ENCODE measurements around the gene LHB.
A peak's percentile ranks its signal among the peaks of the same experiment; 100 is the strongest.

Gene LHB

GRCh38 chr19:49014123-49014869, 2.6 kb downstream of the LHB start:
- Histone ChIP-seq H3K9ac (ENCODE audit: low read depth in 1 of 2, low read length in 2 of 2) (no peak overlapping the region), H3K4me3 (ENCODE audit: low read depth in 1 of 2, low read length in 2 of 2) (no peak overlapping the region), H3K36me3 (ENCODE audit: control insufficient read depth in 1 of 2, insufficient read depth in 2 of 2, low read length in 2 of 2) (peaks cover 19 to 56% of the 10 kb centered on the region in 2 donors), H3K27me3 (ENCODE audit: control insufficient read depth in 1 of 2, insufficient read depth in 2 of 2, low read length in 2 of 2) (peaks cover 0 to 4% of the 10 kb centered on the region in 2 donors), H3K9me3 (ENCODE audit: control insufficient read depth in 1 of 2, low read length in 2 of 2) (no peaks in the 10 kb centered on the region), H3K4me1 (ENCODE audit: control insufficient read depth in 1 of 2, insufficient read depth in 2 of 2, low read length in 2 of 2) (peaks cover 9 to 13% of the 10 kb centered on the region in 2 donors), H3K27ac (ENCODE audit: low read depth, low read length) (no peak overlapping the region)

GRCh38 chr19:49011194-49011593, 5.7 kb downstream of the LHB start:
- Histone ChIP-seq H3K9ac (ENCODE audit: low read depth in 1 of 2, low read length in 2 of 2) (no peak overlapping the region), H3K27ac (ENCODE audit: low read depth, low read length) (no peak overlapping the region), H3K4me3 (ENCODE audit: low read depth in 1 of 2, low read length in 2 of 2) (no peak overlapping the region), H3K36me3 (ENCODE audit: control insufficient read depth in 1 of 2, insufficient read depth in 2 of 2, low read length in 2 of 2) (peaks cover 30 to 70% of the 10 kb centered on the region in 2 donors), H3K9me3 (ENCODE audit: control insufficient read depth in 1 of 2, low read length in 2 of 2) (no peaks in the 10 kb centered on the region), H3K27me3 (ENCODE audit: control insufficient read depth in 1 of 2, insufficient read depth in 2 of 2, low read length in 2 of 2) (no peaks in the 10 kb centered on the region), H3K4me1 (ENCODE audit: control insufficient read depth in 1 of 2, insufficient read depth in 2 of 2, low read length in 2 of 2) (no peaks in the 10 kb centered on the region)

GRCh38 chr19:49010453-49010852, 6.4 kb downstream of the LHB start:
- H3K9me3 ChIP-seq (ENCODE audit: control insufficient read depth in 1 of 2, low read length in 2 of 2): no peaks in the 10 kb centered on the region
- no peaks in the 10 kb centered on the region for H3K4me1 ChIP-seq (ENCODE audit: control insufficient read depth in 1 of 2, insufficient read depth in 2 of 2, low read length in 2 of 2)
- no peak overlapping the region for H3K9ac ChIP-seq (ENCODE audit: low read depth in 1 of 2, low read length in 2 of 2)
- H3K4me3 ChIP-seq (ENCODE audit: low read depth in 1 of 2, low read length in 2 of 2): no peak overlapping the region
- no peak overlapping the region for H3K27ac ChIP-seq (ENCODE audit: low read depth, low read length)
- peaks cover 32 to 72% of the 10 kb centered on the region in 2 donors for H3K36me3 ChIP-seq (ENCODE audit: control insufficient read depth in 1 of 2, insufficient read depth in 2 of 2, low read length in 2 of 2)
- H3K27me3 ChIP-seq (ENCODE audit: control insufficient read depth in 1 of 2, insufficient read depth in 2 of 2, low read length in 2 of 2): no peaks in the 10 kb centered on the region

- Histone ChIP-seq H3K36me3 (ENCODE audit: control insufficient read depth in 1 of 2, insufficient read depth in 2 of 2, low read length in 2 of 2) (peaks cover 32 to 72% of the 10 kb centered on the region in 2 donors), H3K9ac (ENCODE audit: low read depth in 1 of 2, low read length in 2 of 2) (no peak overlapping the region), H3K9me3 (ENCODE audit: control insufficient read depth in 1 of 2, low read length in 2 of 2) (no peaks in the 10 kb centered on the region), H3K4me3 (ENCODE audit: low read depth in 1 of 2, low read length in 2 of 2) (no peak overlapping the region), H3K27ac (ENCODE audit: low read depth, low read length) (no peak overlapping the region), H3K4me1 (ENCODE audit: control insufficient read depth in 1 of 2, insufficient read depth in 2 of 2, low read length in 2 of 2) (no peaks in the 10 kb centered on the region), H3K27me3 (ENCODE audit: control insufficient read depth in 1 of 2, insufficient read depth in 2 of 2, low read length in 2 of 2) (no peaks in the 10 kb centered on the region)
Observed at GRCh38 chr19:49009828-49010227, 7.1 kb downstream of the LHB start.

- peaks cover 36 to 70% of the 10 kb centered on the region in 2 donors for H3K36me3 ChIP-seq (ENCODE audit: control insufficient read depth in 1 of 2, insufficient read depth in 2 of 2, low read length in 2 of 2)
- no peaks in the 10 kb centered on the region for H3K4me1 ChIP-seq (ENCODE audit: control insufficient read depth in 1 of 2, insufficient read depth in 2 of 2, low read length in 2 of 2)
Observed at GRCh38 chr19:49006905-49007304, 10.0 kb downstream of the LHB start.

GRCh38 chr19:49004964-49005614, 11.8 kb downstream of the LHB start:
- no peaks in the 10 kb centered on the region for H3K4me1 ChIP-seq (ENCODE audit: control insufficient read depth in 1 of 2, insufficient read depth in 2 of 2, low read length in 2 of 2)
- H3K9me3 ChIP-seq (ENCODE audit: control insufficient read depth in 1 of 2, low read length in 2 of 2): no peaks in the 10 kb centered on the region
- H3K36me3 ChIP-seq (ENCODE audit: control insufficient read depth in 1 of 2, insufficient read depth in 2 of 2, low read length in 2 of 2): peaks cover 24 to 53% of the 10 kb centered on the region in 2 donors
- H3K4me3 ChIP-seq (ENCODE audit: low read depth in 1 of 2, low read length in 2 of 2): no peak overlapping the region
- H3K27ac ChIP-seq (ENCODE audit: low read depth, low read length): no peak overlapping the region
- H3K9ac ChIP-seq (ENCODE audit: low read depth in 1 of 2, low read length in 2 of 2): no peak overlapping the region
- H3K27me3 ChIP-seq (ENCODE audit: control insufficient read depth in 1 of 2, insufficient read depth in 2 of 2, low read length in 2 of 2): no peaks in the 10 kb centered on the region

More at GRCh38 chr19:49006905-49007304, 10.0 kb downstream of the LHB start:
- Histone ChIP-seq H3K4me3 (ENCODE audit: low read depth in 1 of 2, low read length in 2 of 2) (no peak overlapping the region), H3K27me3 (ENCODE audit: control insufficient read depth in 1 of 2, insufficient read depth in 2 of 2, low read length in 2 of 2) (no peaks in the 10 kb centered on the region), H3K9me3 (ENCODE audit: control insufficient read depth in 1 of 2, low read length in 2 of 2) (no peaks in the 10 kb centered on the region), H3K9ac (ENCODE audit: low read depth in 1 of 2, low read length in 2 of 2) (no peak overlapping the region), H3K27ac (ENCODE audit: low read depth, low read length) (no peak overlapping the region)

- H3K36me3 ChIP-seq (ENCODE audit: control insufficient read depth in 1 of 2, insufficient read depth in 2 of 2, low read length in 2 of 2): peaks cover 20 to 49% of the 10 kb centered on the region in 2 donors
- no peaks in the 10 kb centered on the region for H3K4me1 ChIP-seq (ENCODE audit: control insufficient read depth in 1 of 2, insufficient read depth in 2 of 2, low read length in 2 of 2)
Observed at GRCh38 chr19:49004133-49004532, 12.8 kb downstream of the LHB start.

GRCh38 chr19:48999481-49000325, 17.2 kb downstream of the LHB start:
- H3K36me3 ChIP-seq (ENCODE audit: control insufficient read depth in 1 of 2, insufficient read depth in 2 of 2, low read length in 2 of 2): peaks cover 7 to 24% of the 10 kb centered on the region in 2 donors
- peaks cover 4 to 5% of the 10 kb centered on the region in 2 donors for H3K4me1 ChIP-seq (ENCODE audit: control insufficient read depth in 1 of 2, insufficient read depth in 2 of 2, low read length in 2 of 2)
- H3K27me3 ChIP-seq (ENCODE audit: control insufficient read depth in 1 of 2, insufficient read depth in 2 of 2, low read length in 2 of 2): no peaks in the 10 kb centered on the region
- H3K27ac ChIP-seq (ENCODE audit: low read depth, low read length): no peak overlapping the region
- H3K9me3 ChIP-seq (ENCODE audit: control insufficient read depth in 1 of 2, low read length in 2 of 2): no peaks in the 10 kb centered on the region
- no peak overlapping the region for H3K9ac ChIP-seq (ENCODE audit: low read depth in 1 of 2, low read length in 2 of 2)
- no peak overlapping the region for H3K4me3 ChIP-seq (ENCODE audit: low read depth in 1 of 2, low read length in 2 of 2)

More at GRCh38 chr19:49004133-49004532, 12.8 kb downstream of the LHB start:
- no peak overlapping the region for H3K27ac ChIP-seq (ENCODE audit: low read depth, low read length)
- H3K4me3 ChIP-seq (ENCODE audit: low read depth in 1 of 2, low read length in 2 of 2): no peak overlapping the region
- no peak overlapping the region for H3K9ac ChIP-seq (ENCODE audit: low read depth in 1 of 2, low read length in 2 of 2)
- H3K9me3 ChIP-seq (ENCODE audit: control insufficient read depth in 1 of 2, low read length in 2 of 2): no peaks in the 10 kb centered on the region
- no peaks in the 10 kb centered on the region for H3K27me3 ChIP-seq (ENCODE audit: control insufficient read depth in 1 of 2, insufficient read depth in 2 of 2, low read length in 2 of 2)

GRCh38 chr19:48997972-48998371, 18.9 kb downstream of the LHB start:
- peaks cover 0 to 12% of the 10 kb centered on the region in 2 donors for H3K36me3 ChIP-seq (ENCODE audit: control insufficient read depth in 1 of 2, insufficient read depth in 2 of 2, low read length in 2 of 2)
- H3K9me3 ChIP-seq (ENCODE audit: control insufficient read depth in 1 of 2, low read length in 2 of 2): no peaks in the 10 kb centered on the region
- peaks cover 11 to 14% of the 10 kb centered on the region in 2 donors for H3K4me1 ChIP-seq (ENCODE audit: control insufficient read depth in 1 of 2, insufficient read depth in 2 of 2, low read length in 2 of 2)
- no peak overlapping the region for H3K27ac ChIP-seq (ENCODE audit: low read depth, low read length)
- H3K4me3 ChIP-seq (ENCODE audit: low read depth in 1 of 2, low read length in 2 of 2): no peak overlapping the region
- H3K9ac ChIP-seq (ENCODE audit: low read depth in 1 of 2, low read length in 2 of 2): no peak overlapping the region
- H3K27me3 ChIP-seq (ENCODE audit: control insufficient read depth in 1 of 2, insufficient read depth in 2 of 2, low read length in 2 of 2): no peaks in the 10 kb centered on the region

GRCh38 chr19:48994035-48994386, 22.9 kb downstream of the LHB start:
- peak overlapping the region; percentile 91 to 99 for H3K4me3 ChIP-seq (ENCODE audit: low read depth in 1 of 2, low read length in 2 of 2)
- peak overlapping the region; percentile 30 for H3K27ac ChIP-seq (ENCODE audit: low read depth, low read length)
- H3K9me3 ChIP-seq (ENCODE audit: control insufficient read depth in 1 of 2, low read length in 2 of 2): no peaks in the 10 kb centered on the region
- peak overlapping the region; percentile 79 to 87 for H3K9ac ChIP-seq (ENCODE audit: low read depth in 1 of 2, low read length in 2 of 2)
- no peaks in the 10 kb centered on the region for H3K27me3 ChIP-seq (ENCODE audit: control insufficient read depth in 1 of 2, insufficient read depth in 2 of 2, low read length in 2 of 2)
- H3K4me1 ChIP-seq (ENCODE audit: control insufficient read depth in 1 of 2, insufficient read depth in 2 of 2, low read length in 2 of 2): peaks cover 21 to 31% of the 10 kb centered on the region in 2 donors
- peaks cover 7 to 8% of the 10 kb centered on the region in 2 donors for H3K36me3 ChIP-seq (ENCODE audit: control insufficient read depth in 1 of 2, insufficient read depth in 2 of 2, low read length in 2 of 2)
